ENCODE measurements around the gene H2AZ2.

H2AZ2 gene

DNA sequence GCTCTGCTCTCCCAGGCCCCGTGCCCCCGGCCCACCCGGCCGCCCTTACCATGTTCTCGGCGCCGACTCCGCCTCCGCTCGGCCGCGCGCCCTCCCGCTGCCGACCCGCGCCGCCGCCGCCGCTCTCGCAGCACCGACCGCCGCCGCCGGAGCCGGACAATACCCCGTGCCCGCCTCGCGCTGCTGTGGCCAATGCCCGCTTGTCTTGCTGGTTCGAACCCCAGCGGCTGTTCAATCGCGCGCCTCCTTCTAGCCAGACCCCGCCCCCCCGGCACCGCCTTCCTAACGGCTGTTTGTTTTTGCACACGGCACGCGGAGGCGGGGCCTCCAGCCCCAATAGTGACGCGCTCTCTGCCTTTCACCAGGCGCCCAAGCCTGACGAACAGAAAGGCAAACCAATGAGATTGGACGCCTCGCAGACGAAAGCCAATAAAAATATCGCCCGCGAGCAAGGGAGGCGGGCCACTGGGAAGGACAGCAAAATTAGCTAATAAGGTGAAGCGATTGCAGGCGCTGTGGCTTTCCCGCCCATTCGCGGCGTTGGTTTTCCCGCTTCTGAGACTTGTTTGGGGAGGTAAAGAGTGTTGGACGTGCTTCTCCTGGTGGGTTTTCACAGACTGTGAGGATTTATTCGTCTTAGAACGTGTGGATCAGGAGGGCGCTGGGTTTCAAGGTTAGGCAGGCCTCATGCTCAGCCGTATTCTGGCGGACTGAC, at the start of gene H2AZ2:
Gene H2AZ2, minus strand, starts transcription at position 168 of the 715 bp plus-strand sequence. Its CDS starts 116 bp downstream, at position 52.
- TF ChIP-seq ZNF274 (IDR thresholded peaks at IDR 0.05; ENCODE audit: low read depth, low read length): no peak
- H3K4me3 ChIP-seq (ENCODE audit: low read length): peak within 1 kb of the TSS; percentile 97

DNA sequence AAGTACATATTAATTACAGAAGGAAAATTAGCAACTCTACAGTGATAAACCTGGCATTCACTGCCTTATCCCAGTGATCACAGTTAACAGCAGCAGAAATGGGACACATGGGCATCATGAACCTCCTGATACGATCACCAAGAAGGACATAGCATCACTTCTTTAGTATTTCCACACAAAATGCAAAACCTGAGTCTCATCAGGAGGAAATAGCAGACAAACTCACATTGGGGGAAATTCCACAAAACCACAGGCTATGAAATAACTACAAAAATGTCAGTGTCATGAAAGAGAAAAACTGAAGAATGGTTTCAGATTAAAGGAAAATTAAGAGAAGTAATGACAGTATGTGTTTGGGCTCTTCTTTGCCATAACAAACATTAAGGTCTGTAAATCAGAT, 49.4 kb upstream of the H2AZ2 start:
- H3K4me3 ChIP-seq (ENCODE audit: low read length): no peak overlapping the region
- no peak for TF ChIP-seq ZNF274 (IDR thresholded peaks at IDR 0.05; ENCODE audit: low read depth, low read length)

DNA sequence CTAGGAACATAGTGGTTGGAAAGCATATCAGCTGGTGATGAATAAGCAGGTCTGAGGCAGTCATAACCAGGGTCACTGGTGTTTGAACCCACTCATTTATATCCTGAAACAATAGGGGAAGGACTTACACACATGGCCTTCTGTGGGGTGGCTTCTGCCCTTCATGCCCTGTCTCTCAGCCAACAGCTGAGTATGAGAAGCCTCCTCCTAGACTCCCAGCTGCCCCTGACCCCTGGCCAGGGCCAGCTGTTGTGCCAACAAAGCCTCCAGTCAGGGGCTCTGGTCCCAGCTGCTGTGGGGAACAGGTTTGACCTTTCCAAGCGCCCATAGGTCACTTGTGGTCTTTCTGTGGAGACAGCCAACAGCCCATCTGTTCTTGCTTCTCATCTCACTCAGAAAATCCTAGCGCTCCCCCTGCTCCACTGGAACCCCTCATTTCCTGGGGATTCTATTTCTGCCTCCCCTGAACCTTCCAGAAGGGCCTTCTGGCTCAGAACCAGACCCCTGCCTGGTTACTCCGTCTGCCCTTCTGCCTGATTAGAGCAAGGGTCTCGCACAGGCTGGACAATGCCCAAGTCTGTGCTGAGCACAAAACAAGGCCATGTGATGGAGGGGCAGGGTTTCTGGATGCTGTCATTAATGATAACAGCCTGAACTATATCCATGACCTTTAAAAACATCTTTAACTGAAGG, 47.1 kb upstream of the H2AZ2 start:
- no peak for TF ChIP-seq ZNF274 (IDR thresholded peaks at IDR 0.05; ENCODE audit: low read depth, low read length)
- no peak overlapping the region for H3K4me3 ChIP-seq (ENCODE audit: low read length)

DNA sequence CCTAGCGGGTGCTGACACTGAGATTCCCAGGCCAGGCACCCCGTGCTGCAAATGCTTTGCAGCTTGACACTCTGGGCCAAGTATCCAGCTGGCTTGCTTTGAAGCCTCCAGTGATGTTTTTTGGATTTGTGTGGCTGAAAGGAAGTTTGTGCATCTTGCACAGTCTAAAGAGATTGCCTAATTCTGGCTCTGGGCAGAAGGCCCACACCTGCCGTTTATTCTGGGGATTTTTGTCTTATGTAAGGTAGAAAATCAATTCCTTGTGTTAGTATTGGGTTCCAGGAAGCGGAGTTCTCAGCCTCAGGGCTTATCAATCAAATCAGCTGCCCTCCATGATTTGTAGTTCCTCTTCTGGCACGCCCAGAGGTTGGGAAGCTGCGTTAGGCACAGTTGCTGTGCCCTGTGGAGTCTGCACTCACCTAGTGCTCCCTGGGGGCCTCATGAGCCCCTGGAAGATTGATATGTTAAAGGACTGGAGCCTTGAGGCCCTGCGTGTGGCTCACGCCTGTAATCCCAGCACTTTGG, 45.9 kb upstream of the H2AZ2 start:
- no peak overlapping the region for H3K4me3 ChIP-seq (ENCODE audit: low read length)
- no peak for TF ChIP-seq ZNF274 (IDR thresholded peaks at IDR 0.05; ENCODE audit: low read depth, low read length)

DNA sequence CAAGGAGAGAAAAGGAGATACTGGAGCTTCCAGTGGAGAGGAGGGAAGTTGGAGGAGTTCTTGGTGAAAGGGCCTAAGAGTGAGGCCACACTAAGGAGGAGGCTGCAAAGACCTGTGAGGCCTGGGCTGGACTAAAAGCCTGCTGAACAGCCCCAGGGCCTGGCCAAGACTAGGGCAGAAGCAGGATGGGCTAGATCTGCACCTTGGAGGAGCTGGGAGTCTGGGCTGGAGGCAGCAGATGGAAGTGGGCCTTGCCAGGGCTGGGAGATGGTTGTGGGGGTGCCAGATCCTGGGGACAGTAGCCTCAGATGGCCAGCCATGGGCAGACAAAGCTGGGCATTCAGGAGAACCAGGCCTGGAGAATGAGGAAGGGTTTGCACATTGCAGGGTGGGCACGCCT, 43.9 kb upstream of the H2AZ2 start:
- H3K4me3 ChIP-seq (ENCODE audit: low read length): no peak overlapping the region

DNA sequence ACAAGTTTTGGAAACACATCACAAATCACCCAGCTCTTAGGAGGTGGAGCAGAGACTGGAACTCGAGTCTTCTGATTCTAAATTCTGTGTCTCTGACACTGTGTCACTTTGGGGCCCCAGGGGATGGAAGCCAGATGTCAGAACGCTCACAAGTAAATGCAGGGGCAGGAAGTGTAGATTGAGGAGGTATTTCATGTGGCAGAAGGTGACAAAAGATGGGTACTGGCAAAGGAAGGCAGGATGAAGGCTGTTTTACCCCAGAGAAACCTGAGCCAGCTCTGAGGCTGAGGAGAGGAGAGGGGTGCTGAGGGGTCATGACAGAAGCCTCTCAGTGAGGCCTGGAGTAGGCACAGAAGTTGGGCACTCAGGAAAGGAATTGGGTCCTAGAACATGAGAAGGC, 43.5 kb upstream of the H2AZ2 start:
- no peak for TF ChIP-seq ZNF274 (IDR thresholded peaks at IDR 0.05; ENCODE audit: low read depth, low read length)
- H3K4me3 ChIP-seq (ENCODE audit: low read length): no peak overlapping the region

More for the DNA sequence above, 43.9 kb upstream of the H2AZ2 start:
- no peak for TF ChIP-seq ZNF274 (IDR thresholded peaks at IDR 0.05; ENCODE audit: low read depth, low read length)

DNA sequence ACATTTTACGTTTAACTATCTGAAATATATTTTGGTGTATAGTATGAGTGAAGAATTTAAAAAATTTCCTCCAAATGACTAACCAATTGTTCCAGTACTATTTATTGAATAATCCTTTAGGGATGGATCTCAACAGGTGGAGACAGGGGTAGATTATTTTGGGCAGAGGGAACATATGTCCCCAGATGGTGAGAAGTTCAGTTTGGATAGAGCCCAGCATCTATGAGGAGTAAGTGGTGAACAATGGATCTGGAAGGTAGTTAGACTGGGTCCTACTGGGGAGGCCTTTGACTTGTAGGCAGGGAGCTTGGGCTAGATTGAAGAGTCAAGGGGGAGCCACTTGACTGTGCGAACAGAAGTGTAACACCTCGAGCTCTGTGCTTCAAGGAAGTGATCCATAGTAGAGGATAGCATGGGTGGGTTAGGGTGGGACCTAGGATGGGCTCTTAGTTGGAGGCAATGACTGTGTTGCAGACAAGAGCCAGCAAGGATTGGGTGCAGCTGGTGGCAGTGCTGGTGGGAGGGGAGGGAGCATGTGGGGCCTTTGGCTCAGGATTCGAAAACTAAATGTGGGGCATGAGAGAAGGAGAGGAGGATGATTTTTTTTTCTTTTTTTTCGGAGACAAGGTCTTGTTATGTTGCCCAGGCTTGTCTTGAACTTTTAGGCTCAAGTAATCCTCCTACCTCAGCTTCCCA, 41.3 kb upstream of the H2AZ2 start:
- no peak overlapping the region for H3K4me3 ChIP-seq (ENCODE audit: low read length)
- TF ChIP-seq ZNF274 (IDR thresholded peaks at IDR 0.05; ENCODE audit: low read depth, low read length): no peak

DNA sequence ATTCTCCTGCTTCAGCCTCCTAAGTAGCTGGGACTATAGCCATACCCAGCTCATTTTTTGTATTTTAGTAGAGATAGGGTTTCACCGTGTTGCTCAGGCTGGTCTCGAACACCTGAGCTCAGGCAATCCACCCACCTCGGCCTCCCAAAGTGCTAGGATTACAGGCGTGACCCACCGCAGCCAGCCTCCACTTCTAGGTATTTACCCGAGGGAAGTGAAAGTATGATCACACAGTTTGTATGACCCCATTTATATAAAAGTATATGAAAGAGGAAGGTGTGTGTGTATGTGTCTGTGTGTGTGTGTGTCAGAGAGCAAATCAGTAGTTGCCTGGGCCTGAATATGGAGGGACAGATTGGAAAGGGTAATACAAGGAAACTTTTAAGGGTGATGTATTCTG, 39.4 kb upstream of the H2AZ2 start:
- no peak for TF ChIP-seq ZNF274 (IDR thresholded peaks at IDR 0.05; ENCODE audit: low read depth, low read length)

DNA sequence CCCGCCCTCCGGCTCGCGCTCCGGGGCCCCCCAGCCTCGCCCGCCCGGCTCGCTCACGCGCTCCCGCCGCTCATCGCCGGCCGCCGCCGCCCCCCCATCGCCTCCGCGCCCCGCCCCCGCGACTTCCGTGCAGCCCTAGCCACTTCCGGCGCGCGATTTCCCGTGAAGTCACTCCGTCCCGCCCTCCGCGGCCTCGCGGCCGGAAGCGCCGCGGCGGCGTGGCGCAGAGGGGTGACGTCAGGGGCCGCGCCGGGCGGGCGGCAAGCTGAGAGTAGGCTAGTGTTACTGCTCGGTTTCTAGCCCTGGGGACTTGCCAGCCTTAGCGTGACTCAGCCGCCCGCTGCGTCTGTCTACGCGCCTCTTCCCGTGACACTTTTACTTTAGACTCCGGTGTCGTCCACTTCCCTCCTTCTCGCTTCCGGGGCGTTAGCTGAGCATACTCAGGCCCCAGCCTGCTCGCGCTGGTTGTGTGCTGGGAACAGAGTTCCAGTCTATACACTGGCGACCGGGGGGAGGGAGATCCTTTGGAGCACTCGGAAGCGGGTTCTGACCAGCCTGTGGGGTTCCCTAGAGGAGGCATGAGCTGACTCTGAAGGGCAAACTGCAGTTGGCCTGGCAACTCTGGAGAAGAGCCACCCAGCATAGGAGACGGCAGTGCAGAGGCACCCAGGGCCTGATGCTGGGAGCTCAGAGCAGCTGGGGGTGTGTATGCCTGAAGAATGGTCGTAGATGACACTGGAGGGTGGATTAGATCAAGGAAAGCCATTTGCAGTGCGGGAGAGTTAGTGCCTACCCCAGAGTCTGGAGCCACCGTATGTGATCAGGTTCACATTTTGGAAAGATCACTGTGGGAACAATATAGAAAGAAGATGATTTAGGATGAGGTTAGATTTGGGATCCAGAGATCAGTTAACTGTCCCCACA, 37.8 kb upstream of the H2AZ2 start, which contains the start of gene PURB:
Gene PURB, minus strand, starts transcription at position 137 of the 924 bp plus-strand sequence. CDS start 182 bp downstream, outside the sequence.
- H3K4me3 ChIP-seq (ENCODE audit: low read length): peak within 1 kb of the TSS; percentile 80
- no peak for TF ChIP-seq ZNF274 (IDR thresholded peaks at IDR 0.05; ENCODE audit: low read depth, low read length)

More for the DNA sequence above, 39.4 kb upstream of the H2AZ2 start:
- H3K4me3 ChIP-seq (ENCODE audit: low read length): no peak overlapping the region

DNA sequence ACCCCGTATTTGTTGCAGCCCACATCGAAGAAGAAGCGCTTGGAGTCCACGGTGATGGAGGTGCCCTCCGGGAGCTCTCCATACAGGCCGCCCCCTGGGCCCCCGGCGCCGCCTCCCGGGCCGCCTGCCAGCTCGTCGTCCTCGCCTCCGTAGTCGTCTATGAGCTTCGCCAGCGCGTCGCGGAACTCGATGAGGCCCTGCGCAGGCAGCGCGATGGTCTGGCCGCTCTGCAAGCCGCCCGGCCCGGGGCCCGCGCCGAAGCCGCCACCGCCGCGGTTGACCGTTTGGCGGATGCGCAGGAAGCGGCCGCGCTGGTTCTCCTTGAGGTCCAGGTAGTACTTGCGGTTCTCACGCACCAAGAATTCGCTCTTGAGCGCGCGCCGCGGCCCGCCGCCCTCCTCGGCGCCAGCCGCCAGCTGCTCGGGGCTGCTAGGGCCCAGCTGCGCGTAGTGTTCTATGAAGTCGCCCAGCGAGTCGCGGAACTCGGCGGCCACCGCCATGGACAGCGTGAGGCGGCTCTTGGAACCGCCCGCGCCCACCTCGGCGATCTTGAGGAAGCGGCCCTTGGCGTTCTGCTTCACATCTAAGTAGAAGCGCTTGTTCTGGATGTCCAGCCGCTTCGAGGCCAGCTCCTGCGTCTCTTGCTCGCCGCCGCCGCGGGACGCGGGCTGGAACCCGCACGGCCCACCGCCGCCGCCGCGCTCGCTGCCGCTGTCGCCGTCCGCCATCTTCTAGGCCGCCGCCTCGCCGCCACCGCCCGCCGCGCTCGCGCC, 36.9 kb upstream of the H2AZ2 start:
- peak overlapping the region; percentile 80 for H3K4me3 ChIP-seq (ENCODE audit: low read length)
- TF ChIP-seq ZNF274 (IDR thresholded peaks at IDR 0.05; ENCODE audit: low read depth, low read length): no peak

DNA sequence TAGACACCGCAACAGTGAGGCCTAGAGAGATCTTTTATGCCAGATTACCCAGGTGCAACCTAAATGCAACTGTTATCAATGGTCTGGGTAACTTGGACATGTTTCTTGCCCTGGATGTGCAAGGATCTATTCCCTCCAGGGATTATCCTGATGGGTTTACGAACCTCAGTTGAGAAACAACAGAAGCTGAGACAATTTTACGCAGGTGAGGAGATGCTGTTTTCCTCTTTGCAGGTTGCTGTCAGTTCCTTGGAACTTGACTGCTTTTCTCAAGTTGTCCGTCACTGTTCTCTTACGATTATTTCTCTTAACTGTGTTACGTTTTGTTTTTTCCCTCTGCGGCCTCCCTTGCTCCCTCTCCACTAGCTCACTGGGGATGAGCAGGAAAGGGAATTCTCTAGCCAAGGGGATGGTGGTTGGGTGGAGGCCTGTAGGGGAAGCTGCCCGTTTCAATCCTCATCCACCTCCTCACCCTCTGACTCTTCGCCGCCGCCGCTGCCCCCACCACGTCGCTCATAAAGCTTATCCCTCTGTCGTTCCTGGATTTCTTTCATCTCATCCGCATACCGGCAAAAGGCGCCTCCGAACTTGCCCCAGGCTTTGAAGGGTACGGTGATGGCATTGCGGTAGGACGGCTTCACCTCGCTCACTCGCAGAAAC, 36.2 kb upstream of the H2AZ2 start:
- peak overlapping the region; percentile 80 for H3K4me3 ChIP-seq (ENCODE audit: low read length)
- no peak for TF ChIP-seq ZNF274 (IDR thresholded peaks at IDR 0.05; ENCODE audit: low read depth, low read length)

DNA sequence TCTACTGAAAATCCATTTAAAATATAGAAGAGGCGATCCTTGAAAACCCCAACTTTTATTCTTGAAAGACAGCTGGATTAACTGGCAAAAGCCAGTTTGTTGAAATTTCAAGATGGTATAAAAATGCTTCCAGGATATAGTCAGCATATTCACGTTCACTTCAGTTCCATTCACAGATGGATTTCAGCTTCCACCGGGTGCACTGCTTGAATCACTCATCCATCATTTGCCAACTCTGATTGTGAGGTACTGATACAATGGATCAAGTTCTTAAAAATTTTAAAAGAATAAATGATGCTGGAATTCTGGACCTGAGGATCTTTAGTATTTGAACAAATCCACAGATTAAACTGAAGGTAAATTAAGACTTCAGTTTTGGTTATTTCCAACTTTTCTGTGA, 35.0 kb upstream of the H2AZ2 start:
- peak overlapping the region; percentile 80; the same call in 1 of the 2 replicates for H3K4me3 ChIP-seq (ENCODE audit: low read length)
- TF ChIP-seq ZNF274 (IDR thresholded peaks at IDR 0.05; ENCODE audit: low read depth, low read length): no peak

All from GM08714 (cell line).